ENCODE measurements around the gene PPM1F.
A peak's percentile ranks its signal among the peaks of the same experiment; 100 is the strongest.

Gene PPM1F

GRCh38 chr22:21952586-21953571 is at the start of gene PPM1F:
TSS of gene PPM1F (minus strand) at chr22:21952848. CDS start at chr22:21946048, 6,800 bp downstream.
- peak within 1 kb of the TSS; percentile 65 to 71 for H3K4me3 ChIP-seq (ENCODE audit: low read depth in 1 of 2, low read length in 2 of 2)
- H3K27me3 ChIP-seq (ENCODE audit: control insufficient read depth in 1 of 2, insufficient read depth in 2 of 2, low read length in 2 of 2): no peaks in the 10 kb centered on the region
- peaks cover 7% of the 10 kb centered on the region for H3K4me1 ChIP-seq (ENCODE audit: insufficient read depth, low read length)
- H3K36me3 ChIP-seq (ENCODE audit: insufficient read depth, low read length): no peaks in the 10 kb centered on the region
- H3K9me3 ChIP-seq (ENCODE audit: low read length): no peaks in the 10 kb centered on the region
- peak within 1 kb of the TSS; percentile 80 for H3K27ac ChIP-seq (ENCODE audit: low read depth, low read length)
- peak within 1 kb of the TSS; percentile 53 for H3K9ac ChIP-seq (ENCODE audit: low read length)

- no peaks in the 10 kb centered on the region for H3K4me1 ChIP-seq (ENCODE audit: insufficient read depth, low read length)
- no peaks in the 10 kb centered on the region for H3K9me3 ChIP-seq (ENCODE audit: low read length)
- H3K9ac ChIP-seq (ENCODE audit: low read length): no peak overlapping the region
- H3K27me3 ChIP-seq (ENCODE audit: control insufficient read depth in 1 of 2, insufficient read depth in 2 of 2, low read length in 2 of 2): no peaks in the 10 kb centered on the region
- H3K27ac ChIP-seq (ENCODE audit: low read depth, low read length): no peak overlapping the region
- no peak overlapping the region for H3K4me3 ChIP-seq (ENCODE audit: low read depth in 1 of 2, low read length in 2 of 2)
- H3K36me3 ChIP-seq (ENCODE audit: insufficient read depth, low read length): no peaks in the 10 kb centered on the region
Measured at GRCh38 chr22:22001664-22002525, 49.2 kb upstream of the PPM1F start.

- Histone ChIP-seq H3K9ac (ENCODE audit: low read length) (no peak overlapping the region), H3K36me3 (ENCODE audit: insufficient read depth, low read length) (no peaks in the 10 kb centered on the region), H3K4me3 (ENCODE audit: low read depth in 1 of 2, low read length in 2 of 2) (no peak overlapping the region), H3K27ac (ENCODE audit: low read depth, low read length) (no peak overlapping the region), H3K4me1 (ENCODE audit: insufficient read depth, low read length) (no peaks in the 10 kb centered on the region), H3K9me3 (ENCODE audit: low read length) (no peaks in the 10 kb centered on the region), H3K27me3 (ENCODE audit: control insufficient read depth in 1 of 2, insufficient read depth in 2 of 2, low read length in 2 of 2) (no peaks in the 10 kb centered on the region)
Measured at GRCh38 chr22:21998595-21999247, 46.1 kb upstream of the PPM1F start.

GRCh38 chr22:21996175-21996720 is 43.6 kb upstream of the PPM1F start:
- Histone ChIP-seq H3K9ac (ENCODE audit: low read length) (no peak overlapping the region), H3K27ac (ENCODE audit: low read depth, low read length) (no peak overlapping the region), H3K36me3 (ENCODE audit: insufficient read depth, low read length) (no peaks in the 10 kb centered on the region), H3K4me3 (ENCODE audit: low read depth in 1 of 2, low read length in 2 of 2) (no peak overlapping the region), H3K4me1 (ENCODE audit: insufficient read depth, low read length) (no peaks in the 10 kb centered on the region), H3K27me3 (ENCODE audit: control insufficient read depth in 1 of 2, insufficient read depth in 2 of 2, low read length in 2 of 2) (no peaks in the 10 kb centered on the region), H3K9me3 (ENCODE audit: low read length) (no peaks in the 10 kb centered on the region)

GRCh38 chr22:21995660-21996059 is 43.0 kb upstream of the PPM1F start:
- Histone ChIP-seq H3K36me3 (ENCODE audit: insufficient read depth, low read length) (no peaks in the 10 kb centered on the region), H3K9me3 (ENCODE audit: low read length) (no peaks in the 10 kb centered on the region), H3K9ac (ENCODE audit: low read length) (no peak overlapping the region), H3K27me3 (ENCODE audit: control insufficient read depth in 1 of 2, insufficient read depth in 2 of 2, low read length in 2 of 2) (no peaks in the 10 kb centered on the region), H3K4me1 (ENCODE audit: insufficient read depth, low read length) (no peaks in the 10 kb centered on the region), H3K4me3 (ENCODE audit: low read depth in 1 of 2, low read length in 2 of 2) (no peak overlapping the region), H3K27ac (ENCODE audit: low read depth, low read length) (no peak overlapping the region)

- Histone ChIP-seq H3K4me1 (ENCODE audit: insufficient read depth, low read length) (no peaks in the 10 kb centered on the region), H3K27ac (ENCODE audit: low read depth, low read length) (no peak overlapping the region), H3K36me3 (ENCODE audit: insufficient read depth, low read length) (no peaks in the 10 kb centered on the region), H3K4me3 (ENCODE audit: low read depth in 1 of 2, low read length in 2 of 2) (no peak overlapping the region), H3K9me3 (ENCODE audit: low read length) (no peaks in the 10 kb centered on the region), H3K27me3 (ENCODE audit: control insufficient read depth in 1 of 2, insufficient read depth in 2 of 2, low read length in 2 of 2) (no peaks in the 10 kb centered on the region), H3K9ac (ENCODE audit: low read length) (no peak overlapping the region)
Measured at GRCh38 chr22:21994881-21995444, 42.3 kb upstream of the PPM1F start.

GRCh38 chr22:21992593-21993237 is 40.1 kb upstream of the PPM1F start:
- H3K36me3 ChIP-seq (ENCODE audit: insufficient read depth, low read length): no peaks in the 10 kb centered on the region
- no peaks in the 10 kb centered on the region for H3K4me1 ChIP-seq (ENCODE audit: insufficient read depth, low read length)
- H3K9me3 ChIP-seq (ENCODE audit: low read length): no peaks in the 10 kb centered on the region
- H3K4me3 ChIP-seq (ENCODE audit: low read depth in 1 of 2, low read length in 2 of 2): no peak overlapping the region
- H3K9ac ChIP-seq (ENCODE audit: low read length): no peak overlapping the region
- no peaks in the 10 kb centered on the region for H3K27me3 ChIP-seq (ENCODE audit: control insufficient read depth in 1 of 2, insufficient read depth in 2 of 2, low read length in 2 of 2)
- no peak overlapping the region for H3K27ac ChIP-seq (ENCODE audit: low read depth, low read length)

- H3K27ac ChIP-seq (ENCODE audit: low read depth, low read length): no peak overlapping the region
- no peak overlapping the region for H3K9ac ChIP-seq (ENCODE audit: low read length)
- no peaks in the 10 kb centered on the region for H3K4me1 ChIP-seq (ENCODE audit: insufficient read depth, low read length)
- H3K9me3 ChIP-seq (ENCODE audit: low read length): no peaks in the 10 kb centered on the region
- no peak overlapping the region for H3K4me3 ChIP-seq (ENCODE audit: low read depth in 1 of 2, low read length in 2 of 2)
- no peaks in the 10 kb centered on the region for H3K27me3 ChIP-seq (ENCODE audit: control insufficient read depth in 1 of 2, insufficient read depth in 2 of 2, low read length in 2 of 2)
- no peaks in the 10 kb centered on the region for H3K36me3 ChIP-seq (ENCODE audit: insufficient read depth, low read length)
Measured at GRCh38 chr22:21991774-21992173, 39.1 kb upstream of the PPM1F start.

- Histone ChIP-seq H3K4me1 (ENCODE audit: insufficient read depth, low read length) (no peaks in the 10 kb centered on the region), H3K9ac (ENCODE audit: low read length) (no peak overlapping the region), H3K36me3 (ENCODE audit: insufficient read depth, low read length) (no peaks in the 10 kb centered on the region), H3K9me3 (ENCODE audit: low read length) (no peaks in the 10 kb centered on the region), H3K27ac (ENCODE audit: low read depth, low read length) (no peak overlapping the region), H3K4me3 (ENCODE audit: low read depth in 1 of 2, low read length in 2 of 2) (no peak overlapping the region), H3K27me3 (ENCODE audit: control insufficient read depth in 1 of 2, insufficient read depth in 2 of 2, low read length in 2 of 2) (no peaks in the 10 kb centered on the region)
Measured at GRCh38 chr22:21991304-21991596, 38.6 kb upstream of the PPM1F start.

GRCh38 chr22:21990445-21991303 is 38.0 kb upstream of the PPM1F start:
- Histone ChIP-seq H3K36me3 (ENCODE audit: insufficient read depth, low read length) (no peaks in the 10 kb centered on the region), H3K27ac (ENCODE audit: low read depth, low read length) (no peak overlapping the region)

More at GRCh38 chr22:21990445-21991303, 38.0 kb upstream of the PPM1F start:
- Histone ChIP-seq H3K4me1 (ENCODE audit: insufficient read depth, low read length) (no peaks in the 10 kb centered on the region), H3K9me3 (ENCODE audit: low read length) (no peaks in the 10 kb centered on the region), H3K9ac (ENCODE audit: low read length) (no peak overlapping the region), H3K4me3 (ENCODE audit: low read depth in 1 of 2, low read length in 2 of 2) (no peak overlapping the region), H3K27me3 (ENCODE audit: control insufficient read depth in 1 of 2, insufficient read depth in 2 of 2, low read length in 2 of 2) (no peaks in the 10 kb centered on the region)
